H1 (cell line): ENCODE measurements around the gene ZNG1C. TPM values are rescaled to one million over a fixed set of nuclear protein-coding genes. Genes with fewer than 3 reads are reported as not detected.
"Not testable (repeated sequence)": the region's sequence is repeated elsewhere in the genome, so short reads cannot be mapped to it uniquely, and the experiment has no call there.

Source experiments
- CTCF ChIA-PET: fragments of 300-600 bp; sonication (Branson Sonifier 250); formaldehyde crosslinking; loops from one replicate; lab custom pipeline; 2021; ENCODE audit not compliant: partially characterized antibody; lab: Charles Lee
- POLR2A ChIA-PET: fragments of 300-600 bp; sonication (Branson Sonifier 250); formaldehyde crosslinking; loops from one replicate; lab custom pipeline; 2021; ENCODE audit warnings: inconsistent platforms; ENCODE audit not compliant: partially characterized antibody; lab: Charles Lee
- DNase-seq, 2 experiments: peaks; one replicate each; pipeline versions ENCODE4 v3.0.0 to v3.0.0-alpha.2; 2010 to 2022; ENCODE audit warnings: low spot score in 2 of 2, low read depth in 1 of 2, mixed read lengths in 1 of 2
- FAIRE-seq: peaks from 2 replicates; lab custom pipeline; 2011; peaks lifted over from hg19 to GRCh38; lab: Jason Lieb, UNC
- H2AFZ ChIP-seq: 2 replicates; pipeline ENCODE4 v1.8.1; 2012; ENCODE audit warnings: low read length, inconsistent platforms
- H2AK5ac ChIP-seq: 2 replicates; pipeline ENCODE4 v1.6.1; 2013; ENCODE audit warnings: low read depth, low read length
- H2BK120ac ChIP-seq: replicated peaks from 2 replicates; pipeline ENCODE3; 2013; ENCODE audit warnings: low read depth, low read length, inconsistent platforms
- H2BK12ac ChIP-seq: 2 replicates; pipeline ENCODE4 v1.6.1; 2013; ENCODE audit warnings: low read depth, low read length
- H2BK15ac ChIP-seq: 2 replicates; pipeline ENCODE4 v1.6.1; 2013; ENCODE audit warnings: low read length
- H2BK20ac ChIP-seq: 2 replicates; pipeline ENCODE4 v1.6.1; 2013; ENCODE audit warnings: low read length
- H2BK5ac ChIP-seq: 2 replicates; pipeline ENCODE4 v1.6.1; 2013; ENCODE audit warnings: low read depth, low read length
- H3K14ac ChIP-seq: 2 replicates; pipeline ENCODE4 v1.6.1; 2013; ENCODE audit warnings: inconsistent platforms; ENCODE audit not compliant: insufficient read length
- H3K18ac ChIP-seq: 2 replicates; pipeline ENCODE4 v1.6.1; 2013; ENCODE audit warnings: low read length; ENCODE audit errors: extremely low read depth
- H3K23ac ChIP-seq: 2 replicates; pipeline ENCODE4 v1.6.1; 2013; ENCODE audit warnings: inconsistent platforms; ENCODE audit not compliant: insufficient read length
- H3K23me2 ChIP-seq: 2 replicates; pipeline ENCODE4 v1.6.1; 2013; ENCODE audit warnings: low read depth, low read length
- H3K27ac ChIP-seq: 2 replicates; pipeline ENCODE4 v1.6.1; 2011; ENCODE audit warnings: low read depth, low read length, inconsistent platforms
- H3K27me3 ChIP-seq, 4 experiments: replicated peaks in 1 of 4; 1 replicate in 1 of 4; 2 replicates in 3 of 4; pipeline versions ENCODE4 v1.6.1 to v1.8.1; 2011 to 2013; ENCODE audit warnings: low read length in 3 of 4, mild to moderate bottlenecking in 3 of 4, inconsistent platforms in 2 of 4, mixed read lengths in 2 of 4, moderate library complexity in 1 of 4; ENCODE audit not compliant: control insufficient read depth in 3 of 4, insufficient read depth in 3 of 4; ENCODE audit errors: extremely low read depth in 1 of 4
- H3K36me3 ChIP-seq, 4 experiments: 2 replicates each; pipeline versions ENCODE4 v1.6.1 to v1.8.1; 2011 to 2013; ENCODE audit warnings: mild to moderate bottlenecking in 4 of 4, low read length in 3 of 4, moderate library complexity in 2 of 4, control low read depth in 1 of 4, inconsistent platforms in 1 of 4; ENCODE audit not compliant: insufficient read depth in 4 of 4, control insufficient read depth in 2 of 4
- H3K4ac ChIP-seq: replicated peaks from 2 replicates; pipeline ENCODE3; 2013; ENCODE audit warnings: low read length, low read depth, mixed read lengths, inconsistent platforms; ENCODE audit not compliant: insufficient read length
- H3K4me1 ChIP-seq, 4 experiments: replicated peaks in 1 of 4; 1 replicate in 1 of 4; 2 replicates in 3 of 4; pipeline versions ENCODE4 v1.6.1 to v1.8.1; 2011 to 2013; ENCODE audit warnings: low read length in 3 of 4, inconsistent platforms in 2 of 4, mixed read lengths in 1 of 4; ENCODE audit not compliant: insufficient read depth in 4 of 4, control insufficient read depth in 3 of 4
- H3K4me2 ChIP-seq, 2 experiments: 2 replicates each; pipeline versions ENCODE4 v1.6.1 to v1.8.1; 2011 to 2013; ENCODE audit warnings: low read depth in 2 of 2, low read length in 2 of 2, control low read depth in 1 of 2, inconsistent platforms in 1 of 2, mild to moderate bottlenecking in 1 of 2; ENCODE audit not compliant: insufficient read depth in 1 of 2
- H3K4me3 ChIP-seq, 4 experiments: fragments of 200-600, 300-600 bp in 1 of 4; sonication (generic), shearing (Covaris generic), sonication (Bioruptor Twin) in 1 of 4; 2 replicates each; pipeline versions ENCODE4 v1.5.1 to v1.8.1; 2011 to 2016; ENCODE audit warnings: low read length in 4 of 4, low read depth in 3 of 4, control low read depth in 2 of 4, inconsistent platforms in 2 of 4, mild to moderate bottlenecking in 2 of 4, mixed read lengths in 1 of 4, moderate library complexity in 1 of 4; ENCODE audit not compliant: insufficient read depth in 2 of 4; ENCODE audit errors: extremely low read depth in 1 of 4
- H3K56ac ChIP-seq: replicated peaks from 2 replicates; pipeline ENCODE3; 2013; ENCODE audit warnings: low read depth, mild to moderate bottlenecking, mixed read lengths, low read length, inconsistent platforms; ENCODE audit not compliant: insufficient read length
- H3K79me1 ChIP-seq: 2 replicates; pipeline ENCODE4 v1.6.1; 2013; ENCODE audit warnings: low read depth, low read length, control low read depth
- H3K79me2 ChIP-seq, 2 experiments: 2 replicates each; pipeline versions ENCODE4 v1.6.1 to v1.8.1; 2012 to 2013; ENCODE audit warnings: low read length in 2 of 2, mild to moderate bottlenecking in 2 of 2, inconsistent platforms in 1 of 2; ENCODE audit not compliant: insufficient read depth in 2 of 2, control insufficient read depth in 1 of 2
- H3K9ac ChIP-seq, 4 experiments: replicated peaks in 1 of 4; 1 replicate in 1 of 4; 2 replicates in 3 of 4; pipeline versions ENCODE4 v1.6.1 to v1.8.1; 2011 to 2013; ENCODE audit warnings: low read depth in 3 of 4, low read length in 3 of 4, control low read depth in 2 of 4, mild to moderate bottlenecking in 2 of 4, moderate library complexity in 2 of 4, inconsistent platforms in 1 of 4; ENCODE audit errors: extremely low read depth in 1 of 4
- H3K9me3 ChIP-seq, 2 experiments: 2 replicates each; pipeline versions ENCODE4 v1.6.1 to v1.8.1; 2012 to 2013; ENCODE audit warnings: mild to moderate bottlenecking in 2 of 2, moderate library complexity in 2 of 2, control low read depth in 1 of 2, inconsistent platforms in 1 of 2, low read depth in 1 of 2, low read length in 1 of 2, mixed read lengths in 1 of 2; ENCODE audit not compliant: insufficient read depth in 2 of 2
- H4K20me1 ChIP-seq, 2 experiments: replicated peaks in 1 of 2; 2 replicates each; pipeline versions ENCODE3 to v1.8.1; 2011 to 2013; ENCODE audit warnings: inconsistent platforms in 2 of 2, low read length in 2 of 2, mild to moderate bottlenecking in 1 of 2; ENCODE audit not compliant: insufficient read depth in 2 of 2, control insufficient read depth in 1 of 2
- H4K5ac ChIP-seq: 2 replicates; pipeline ENCODE4 v1.6.1; 2013; ENCODE audit warnings: low read length, low read depth, mixed read lengths, inconsistent platforms; ENCODE audit not compliant: insufficient read length
- H4K8ac ChIP-seq: 2 replicates; pipeline ENCODE4 v1.8.0; 2013; ENCODE audit warnings: mild to moderate bottlenecking, moderate library complexity, low read length, inconsistent platforms; ENCODE audit not compliant: insufficient read depth; ENCODE audit errors: extremely low read depth
- H4K91ac ChIP-seq: replicated peaks from 2 replicates; pipeline ENCODE3; 2013; ENCODE audit warnings: low read length, mixed read lengths, inconsistent platforms; ENCODE audit not compliant: insufficient read length
- WGBS, 2 experiments: shearing (Covaris generic) in 1 of 2; methylation state at CpG; one replicate each; pipeline versions ENCODE4 v1.1.6 to v1.1.7; 2013 to 2015; ENCODE audit warnings: low lambda C conversion rate in 2 of 2, mixed read lengths in 2 of 2, inconsistent platforms in 1 of 2, low coverage in 1 of 2, missing lambda C conversion rate in 1 of 2; ENCODE audit not compliant: insufficient replicate concordance in 2 of 2, insufficient coverage in 1 of 2, insufficient read length in 1 of 2; ENCODE audit errors: extremely low coverage in 1 of 2, missing lambda C conversion rate in 1 of 2; 5-methylcytosine and 5-hydroxymethylcytosine counted together
- polyA plus RNA-seq, 7 experiments: library from polyadenylated mRNA; depleted of rRNA in 3 of 7; stranded (reverse) in 5 of 7; unstranded in 2 of 7; fragments of >200 nt in 5 of 7; fragments of 200-250 nt in 2 of 7; gene quantifications; 1 replicate in 5 of 7; 2 replicates in 1 of 7; 4 replicates in 1 of 7; pipeline versions ENCODE4 v1.2.1 to v1.2.3, GENCODE V29; 2011 to 2013; ENCODE audit warnings: missing spikeins in 2 of 7, mixed read lengths in 2 of 7
- total RNA-seq: library from RNA; stranded (reverse); fragmentation: NEBNext Ultra II Directional; extraction: Animal tissue kit (Norgen Biotek cat#: 25700); gene quantifications from 2 replicates; pipeline ENCODE4 v1.2.1, GENCODE V29; 2021

ZNG1C gene
- total and polyA plus RNA-seq, 2 of the 8 experiments (the other 6 are each of a cell fraction or from before 2014, with no cell fraction given), result 12.9 to 17.2 TPM

- H3K14ac ChIP-seq, H3K4me3 ChIP-seq, H2AFZ ChIP-seq, H3K56ac ChIP-seq, H2BK5ac ChIP-seq, H3K18ac ChIP-seq, H4K91ac ChIP-seq, H3K23ac ChIP-seq, H2AK5ac ChIP-seq, H3K36me3 ChIP-seq, H2BK120ac ChIP-seq, H4K20me1 ChIP-seq, H3K4ac ChIP-seq, H3K23me2 ChIP-seq, H2BK12ac ChIP-seq, H2BK20ac ChIP-seq, H2BK15ac ChIP-seq, H4K5ac ChIP-seq, H3K4me1 ChIP-seq, H3K79me1 ChIP-seq, H3K4me2 ChIP-seq, H3K79me2 ChIP-seq, H3K9me3 ChIP-seq, H3K27ac ChIP-seq, H3K27me3 ChIP-seq, DNase-seq, POLR2A ChIA-PET, H4K8ac ChIP-seq, CTCF ChIA-PET, H3K9ac ChIP-seq, FAIRE-seq: not testable (repeated sequence)
- WGBS, 2 experiments, result 79% methylated on average over 10 of the region's 10 CpGs; no CpG with 5 or more reads in 1 of the 2 experiments
Observed at GRCh38 chr9:68318209-68318608, 76.4 kb downstream of the ZNG1C start.

GRCh38 chr9:68323749-68324148, 82.0 kb downstream of the ZNG1C start:
- CTCF ChIA-PET, result not testable (repeated sequence)

More at GRCh38 chr9:68323749-68324148, 82.0 kb downstream of the ZNG1C start:
- H3K9me3 ChIP-seq, H2AFZ ChIP-seq, H2BK120ac ChIP-seq, H3K27ac ChIP-seq, H3K4me3 ChIP-seq, DNase-seq, H3K14ac ChIP-seq, H2BK5ac ChIP-seq, H2AK5ac ChIP-seq, H3K18ac ChIP-seq, H4K8ac ChIP-seq, H3K23me2 ChIP-seq, H3K79me1 ChIP-seq, H3K27me3 ChIP-seq, H4K5ac ChIP-seq, H2BK15ac ChIP-seq, H4K20me1 ChIP-seq, H3K56ac ChIP-seq, H3K23ac ChIP-seq, H2BK12ac ChIP-seq, H2BK20ac ChIP-seq, H3K4me1 ChIP-seq, H3K4ac ChIP-seq, POLR2A ChIA-PET, H3K79me2 ChIP-seq, H3K9ac ChIP-seq, H4K91ac ChIP-seq, H3K36me3 ChIP-seq, H3K4me2 ChIP-seq, FAIRE-seq: not testable (repeated sequence)
- no CpG with 5 or more reads among the region's 24 CpGs for WGBS, 2 experiments
